ENCODE measurements around the gene FAAH2. TPM values are rescaled to one million over a fixed set of nuclear protein-coding genes. Genes with fewer than 3 reads are reported as not detected.

Gene FAAH2
- total and polyA plus RNA-seq, 7 donors, result 1.3 to 22.2 (median 3.6) TPM; not detected in 2

DNA sequence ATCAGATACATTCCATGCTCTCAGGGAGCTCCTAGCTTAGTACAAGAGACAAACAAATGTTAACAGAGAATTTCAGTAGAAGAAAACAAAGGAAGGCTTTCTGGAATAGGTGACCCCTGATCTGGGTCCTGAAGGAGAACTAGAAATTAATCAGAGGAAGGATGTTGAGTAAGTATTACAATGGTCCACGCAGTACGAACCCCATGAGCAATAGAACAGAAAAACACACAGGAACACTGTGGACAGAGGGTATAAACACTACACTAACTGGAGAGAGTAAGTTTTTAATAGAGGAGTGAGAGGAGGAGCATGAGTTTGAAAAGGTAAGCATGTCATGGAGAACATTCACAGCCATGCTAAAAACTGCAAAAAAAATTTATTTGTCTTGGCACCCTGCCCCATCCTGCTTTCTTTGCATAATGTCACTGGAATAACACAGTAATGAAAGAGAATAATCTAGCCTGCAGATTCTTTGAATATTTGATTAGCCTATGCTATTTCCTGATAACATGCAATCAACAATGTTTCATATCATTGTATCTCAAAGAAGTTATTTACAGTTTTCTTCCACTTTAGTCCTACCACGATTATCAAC, 165.0 kb downstream of the FAAH2 start:
- H3K27ac ChIP-seq, result no peak overlapping the region
- H3K4me1 ChIP-seq, result no peaks in the 10 kb centered on the region
- no peaks in the 10 kb centered on the region for H3K36me3 ChIP-seq
- no peak for DNase-seq
- H3K9me3 ChIP-seq, result no peaks in the 10 kb centered on the region
- no peak overlapping the region for H3K4me3 ChIP-seq
- 88 to 96% methylated on average over 3 of the region's 3 CpGs for WGBS, 2 donors
- TF ChIP-seq, protein P1, sequence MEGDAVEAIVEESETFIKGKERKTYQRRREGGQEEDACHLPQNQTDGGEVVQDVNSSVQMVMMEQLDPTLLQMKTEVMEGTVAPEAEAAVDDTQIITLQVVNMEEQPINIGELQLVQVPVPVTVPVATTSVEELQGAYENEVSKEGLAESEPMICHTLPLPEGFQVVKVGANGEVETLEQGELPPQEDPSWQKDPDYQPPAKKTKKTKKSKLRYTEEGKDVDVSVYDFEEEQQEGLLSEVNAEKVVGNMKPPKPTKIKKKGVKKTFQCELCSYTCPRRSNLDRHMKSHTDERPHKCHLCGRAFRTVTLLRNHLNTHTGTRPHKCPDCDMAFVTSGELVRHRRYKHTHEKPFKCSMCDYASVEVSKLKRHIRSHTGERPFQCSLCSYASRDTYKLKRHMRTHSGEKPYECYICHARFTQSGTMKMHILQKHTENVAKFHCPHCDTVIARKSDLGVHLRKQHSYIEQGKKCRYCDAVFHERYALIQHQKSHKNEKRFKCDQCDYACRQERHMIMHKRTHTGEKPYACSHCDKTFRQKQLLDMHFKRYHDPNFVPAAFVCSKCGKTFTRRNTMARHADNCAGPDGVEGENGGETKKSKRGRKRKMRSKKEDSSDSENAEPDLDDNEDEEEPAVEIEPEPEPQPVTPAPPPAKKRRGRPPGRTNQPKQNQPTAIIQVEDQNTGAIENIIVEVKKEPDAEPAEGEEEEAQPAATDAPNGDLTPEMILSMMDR (IDR thresholded peaks at IDR 0.05), result no peak
- TF ChIP-seq POLR2A (IDR thresholded peaks at IDR 0.05) (no peak), POLR2AphosphoS5 (IDR thresholded peaks at IDR 0.05) (no peak), EP300 (IDR thresholded peaks at IDR 0.05) (no peak)
- intact Hi-C loops (cut with DNase I), result no loop called here
- no peaks in the 10 kb centered on the region for H3K27me3 ChIP-seq

DNA sequence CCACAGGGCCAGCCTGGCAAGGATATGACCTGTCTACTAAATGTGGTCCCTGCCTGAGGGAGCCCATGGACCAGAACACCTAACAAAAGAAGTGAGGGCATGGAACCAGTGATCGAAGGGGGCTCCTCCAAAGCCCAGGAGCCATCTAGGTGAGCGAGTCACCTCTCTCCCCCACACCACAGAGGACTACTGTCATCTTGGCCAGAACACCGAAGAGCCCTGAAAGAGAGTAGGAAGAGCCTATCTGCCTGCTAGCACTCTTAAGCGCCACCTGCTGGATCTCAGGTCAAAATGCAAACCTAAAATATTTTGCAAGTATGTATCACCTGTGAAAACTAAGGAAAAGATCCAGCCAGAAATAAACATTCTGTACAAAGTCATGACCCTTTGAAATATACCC, 167.4 kb downstream of the FAAH2 start:
- Histone ChIP-seq H3K27ac (no peak overlapping the region), H3K27me3 (no peaks in the 10 kb centered on the region), H3K36me3 (no peaks in the 10 kb centered on the region), H3K4me3 (no peak overlapping the region), H3K9me3 (no peaks in the 10 kb centered on the region), H3K4me1 (no peaks in the 10 kb centered on the region)
- intact Hi-C loops (cut with DNase I), result no loop called here
- no peak for DNase-seq
- 63 to 73% methylated on average over 4 of the region's 4 CpGs for WGBS, 2 donors
- TF ChIP-seq POLR2A (IDR thresholded peaks at IDR 0.05) (no peak), POLR2AphosphoS5 (IDR thresholded peaks at IDR 0.05) (no peak), EP300 (IDR thresholded peaks at IDR 0.05) (no peak)
- TF ChIP-seq, protein P1 (IDR thresholded peaks at IDR 0.05), result no peak

GRCh38 chrX:57481514-57481913, 195.0 kb downstream of the FAAH2 start:
- Histone ChIP-seq H3K36me3 (no peaks in the 10 kb centered on the region), H3K9me3 (no peaks in the 10 kb centered on the region), H3K4me3 (no peak overlapping the region), H3K27ac (no peak overlapping the region), H3K27me3 (no peaks in the 10 kb centered on the region), H3K4me1 (no peaks in the 10 kb centered on the region)
- WGBS, 2 donors, result 94 to 95% methylated on average over 6 of the region's 6 CpGs
- no peak for DNase-seq
- TF ChIP-seq POLR2AphosphoS5 (IDR thresholded peaks at IDR 0.05) (no peak), EP300 (IDR thresholded peaks at IDR 0.05) (no peak), POLR2A (IDR thresholded peaks at IDR 0.05) (no peak)
- TF ChIP-seq, protein P1 (IDR thresholded peaks at IDR 0.05), result no peak
- intact Hi-C loops (cut with DNase I), result no loop called here

DNA sequence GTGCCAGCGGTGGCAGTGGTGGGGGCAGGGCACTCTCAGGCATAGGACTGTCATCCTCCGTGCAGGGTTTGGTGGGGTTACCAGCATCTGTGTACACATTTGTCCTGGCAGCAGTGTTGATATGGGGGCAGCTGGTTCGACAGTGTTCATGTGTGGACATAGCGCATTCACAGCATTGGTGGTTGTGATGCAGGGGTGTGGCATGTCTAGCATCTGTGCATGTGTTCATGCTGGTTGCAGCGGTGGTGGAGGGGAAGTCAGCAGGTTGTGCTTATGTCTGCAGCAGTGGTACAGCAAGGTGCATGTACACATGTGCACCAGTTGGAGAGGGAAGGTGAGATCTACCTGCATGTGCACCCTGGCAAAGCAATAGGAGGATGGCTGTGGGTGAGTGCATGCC, 230.0 kb downstream of the FAAH2 start:
- TF ChIP-seq, protein P1 (IDR thresholded peaks at IDR 0.05), result no peak
- no peak for TF ChIP-seq POLR2A (IDR thresholded peaks at IDR 0.05)
- TF ChIP-seq POLR2AphosphoS5 (IDR thresholded peaks at IDR 0.05), result no peak
- TF ChIP-seq EP300 (IDR thresholded peaks at IDR 0.05), result no peak
- WGBS, 2 donors, result 88 to 93% methylated on average over 5 of the region's 5 CpGs
- no peak for DNase-seq
- no peak overlapping the region for H3K4me3 ChIP-seq
- no peaks in the 10 kb centered on the region for H3K9me3 ChIP-seq
- no peaks in the 10 kb centered on the region for H3K4me1 ChIP-seq
- H3K27ac ChIP-seq, result no peak overlapping the region
- intact Hi-C loops (cut with DNase I), result no loop called here
- H3K27me3 ChIP-seq, result no peaks in the 10 kb centered on the region
- no peaks in the 10 kb centered on the region for H3K36me3 ChIP-seq

- Histone ChIP-seq H3K4me1 (no peaks in the 10 kb centered on the region), H3K9me3 (no peaks in the 10 kb centered on the region), H3K27me3 (no peaks in the 10 kb centered on the region), H3K4me3 (no peak overlapping the region), H3K36me3 (no peaks in the 10 kb centered on the region), H3K27ac (no peak overlapping the region)
- no peak for DNase-seq
- intact Hi-C loops (cut with DNase I), result no loop called here
- 31 to 70% methylated on average over 2 of the region's 2 CpGs for WGBS, 2 donors
- TF ChIP-seq, protein P1 (IDR thresholded peaks at IDR 0.05), result no peak
- TF ChIP-seq POLR2AphosphoS5 (IDR thresholded peaks at IDR 0.05), result no peak
- no peak for TF ChIP-seq EP300 (IDR thresholded peaks at IDR 0.05)
- TF ChIP-seq POLR2A (IDR thresholded peaks at IDR 0.05), result no peak
These were observed 233.1 kb downstream of the FAAH2 start for GRCh38 chrX:57519578-57520118.
